DOHH2 (cell line): ENCODE results near the gene NETO1.

Experiments
- H3F3A ChIP-seq: fragments of 200-600 bp; sonication (generic), shearing (Covaris generic); 2 replicates; pipeline ENCODE4 v1.6.0; 2016; ENCODE audit warnings: antibody characterized with exemption, mild to moderate bottlenecking; ENCODE audit not compliant: control insufficient read depth, insufficient read depth
- H3K27ac ChIP-seq: fragments of 200-600 bp; sonication (generic); 2 replicates; pipeline ENCODE4 v1.5.1; 2014; ENCODE audit warnings: low read depth, mild to moderate bottlenecking, low read length, moderate library complexity
- H3K27me3 ChIP-seq: fragments of 200-600 bp; sonication (generic); 2 replicates; pipeline ENCODE4 v1.6.1; 2014; ENCODE audit warnings: mild to moderate bottlenecking, low read length, mixed read lengths; ENCODE audit not compliant: control insufficient read depth
- H3K36me3 ChIP-seq: fragments of 200-600 bp; sonication (generic); 2 replicates; pipeline ENCODE4 v1.6.1; 2014; ENCODE audit warnings: mild to moderate bottlenecking, low read length, moderate library complexity, mixed read lengths; ENCODE audit not compliant: control insufficient read depth
- H3K4me1 ChIP-seq: fragments of 200-600 bp; sonication (generic); 2 replicates; pipeline ENCODE4 v1.6.1; 2014; ENCODE audit warnings: mild to moderate bottlenecking, low read length, mixed read lengths; ENCODE audit not compliant: control insufficient read depth
- H3K4me2 ChIP-seq: fragments of 200-600 bp; sonication (generic); 2 replicates; pipeline ENCODE4 v1.6.0; 2014; ENCODE audit warnings: mild to moderate bottlenecking, low read length, moderate library complexity
- H3K4me3 ChIP-seq: fragments of 200-600 bp; sonication (generic); 2 replicates; pipeline ENCODE4 v1.5.1; 2014; ENCODE audit warnings: mild to moderate bottlenecking, low read length, mixed read lengths
- H3K79me2 ChIP-seq: fragments of 200-600 bp; sonication (generic); 2 replicates; pipeline ENCODE4 v1.6.1; 2014; ENCODE audit warnings: mild to moderate bottlenecking, low read length, mixed read lengths; ENCODE audit not compliant: control insufficient read depth
- H3K9me2 ChIP-seq: fragments of 200-600 bp; sonication (generic); replicated peaks from 2 replicates; pipeline ENCODE4 v1.6.1; 2014; ENCODE audit warnings: mild to moderate bottlenecking, low read length, mixed read lengths; ENCODE audit not compliant: control insufficient read depth
- H3K9me3 ChIP-seq: fragments of 200-600 bp; sonication (generic); 2 replicates; pipeline ENCODE4 v1.6.1; 2014; ENCODE audit warnings: antibody characterized with exemption, low read length, mixed read lengths; ENCODE audit not compliant: control insufficient read depth, insufficient read depth
- H4K20me1 ChIP-seq: fragments of 200-600 bp; sonication (generic); 2 replicates; pipeline ENCODE4 v1.6.0; 2014; ENCODE audit warnings: low read depth, mild to moderate bottlenecking, antibody characterized with exemption, low read length, moderate library complexity; ENCODE audit not compliant: control insufficient read depth, insufficient read depth
- CTCF ChIP-seq: fragments of 200-600 bp; sonication (generic); IDR thresholded peaks from one replicate; pipeline ENCODE4 v1.5.1; 2014; ENCODE audit warnings: antibody characterized with exemption, mild to moderate bottlenecking, low read depth, low read length; ENCODE audit not compliant: poor library complexity, severe bottlenecking
- EZH2phosphoT487 ChIP-seq: fragments of 200-600 bp; sonication (generic); IDR thresholded peaks from 2 replicates; pipeline ENCODE4 v1.6.1; 2017; ENCODE audit warnings: borderline replicate concordance, mild to moderate bottlenecking, antibody characterized with exemption, low read length, moderate library complexity, mixed read lengths

The NETO1 gene

GRCh38 chr18:72742002-72742401 lies 125.8 kb downstream of the NETO1 start:
- Histone ChIP-seq H3K4me1 (no peaks in the 10 kb centered on the region), H3K27me3 (no peaks in the 10 kb centered on the region), H3K4me2 (no peak overlapping the region), H3K79me2 (no peaks in the 10 kb centered on the region), H3K9me2 (no peaks in the 10 kb centered on the region), H4K20me1 (no peaks in the 10 kb centered on the region), H3F3A (no peaks in the 10 kb centered on the region), H3K4me3 (no peak overlapping the region), H3K36me3 (no peaks in the 10 kb centered on the region), H3K9me3 (no peaks in the 10 kb centered on the region), H3K27ac (no peak overlapping the region)
- TF ChIP-seq CTCF, result no peak

- Histone ChIP-seq H3K4me3 (no peak overlapping the region), H3F3A (no peaks in the 10 kb centered on the region), H3K27ac (no peak overlapping the region), H3K4me1 (no peaks in the 10 kb centered on the region), H3K79me2 (no peaks in the 10 kb centered on the region), H3K9me3 (no peaks in the 10 kb centered on the region), H3K9me2 (no peaks in the 10 kb centered on the region), H3K4me2 (no peak overlapping the region), H3K27me3 (no peaks in the 10 kb centered on the region), H4K20me1 (no peaks in the 10 kb centered on the region), H3K36me3 (no peaks in the 10 kb centered on the region)
- TF ChIP-seq CTCF (no peak), EZH2phosphoT487 (no peak)
Measured at GRCh38 chr18:72738136-72738535, 129.7 kb downstream of the NETO1 start.

GRCh38 chr18:72727776-72728175 lies 140.0 kb downstream of the NETO1 start:
- Histone ChIP-seq H4K20me1 (no peaks in the 10 kb centered on the region), H3K36me3 (no peaks in the 10 kb centered on the region), H3K9me3 (no peaks in the 10 kb centered on the region), H3K4me2 (no peak overlapping the region), H3F3A (no peaks in the 10 kb centered on the region), H3K27ac (no peak overlapping the region), H3K4me1 (no peaks in the 10 kb centered on the region), H3K79me2 (no peaks in the 10 kb centered on the region), H3K4me3 (no peak overlapping the region), H3K9me2 (no peaks in the 10 kb centered on the region), H3K27me3 (no peaks in the 10 kb centered on the region)
- TF ChIP-seq EZH2phosphoT487, result no peak

- H3K9me2 ChIP-seq, result no peaks in the 10 kb centered on the region
- H3K27me3 ChIP-seq, result no peaks in the 10 kb centered on the region
- no peaks in the 10 kb centered on the region for H3K36me3 ChIP-seq
- H3F3A ChIP-seq, result no peaks in the 10 kb centered on the region
- no peak for TF ChIP-seq EZH2phosphoT487
- TF ChIP-seq CTCF, result no peak
- no peaks in the 10 kb centered on the region for H3K4me1 ChIP-seq
- H3K4me3 ChIP-seq, result no peak overlapping the region
- H3K4me2 ChIP-seq, result no peak overlapping the region
- H3K9me3 ChIP-seq, result no peaks in the 10 kb centered on the region
- no peak overlapping the region for H3K27ac ChIP-seq
- no peaks in the 10 kb centered on the region for H4K20me1 ChIP-seq
- no peaks in the 10 kb centered on the region for H3K79me2 ChIP-seq
Measured at GRCh38 chr18:72727038-72727655, 140.6 kb downstream of the NETO1 start.
